Hepatocyte (in vitro differentiated cells): ENCODE data around the gene RSPH10B2.
"Not testable (repeated sequence)": the region's sequence is repeated elsewhere in the genome, so short reads cannot be mapped to it uniquely, and the experiment has no call there.

Source experiments
- CTCF ChIP-seq: fragments of 200-600 bp; sonication (generic); IDR thresholded peaks from 2 replicates; pipeline ENCODE4 v1.5.1; 2016; ENCODE audit warnings: antibody characterized with exemption, mild to moderate bottlenecking; ENCODE audit not compliant: poor library complexity
- EZH2 ChIP-seq: fragments of 200-600 bp; sonication (generic); IDR thresholded peaks from 2 replicates; pipeline ENCODE4 v1.6.1; 2016; ENCODE audit warnings: antibody characterized with exemption, mild to moderate bottlenecking, borderline replicate concordance
- EZH2phosphoT487 ChIP-seq: fragments of 200-600 bp; sonication (generic); IDR thresholded peaks from one replicate; pipeline ENCODE4 v1.6.1; 2018; ENCODE audit warnings: antibody characterized with exemption, mild to moderate bottlenecking, low read depth, moderate library complexity; ENCODE audit not compliant: unreplicated experiment, severe bottlenecking

GRCh38 chr7:6749335-6749734 is 4.6 kb upstream of the RSPH10B2 start:
- not testable (repeated sequence) for TF ChIP-seq CTCF, EZH2phosphoT487, EZH2
